ENCODE measurements around the gene CETN3. TPM values are rescaled to one million over a fixed set of nuclear protein-coding genes. Genes with fewer than 3 reads are reported as not detected.
A peak's percentile ranks its signal among the peaks of the same experiment; 100 is the strongest.

The CETN3 gene
- total RNA-seq, 1 donor, result 6.9 TPM

GRCh38 chr5:90390928-90391327, 18.6 kb downstream of the CETN3 start:
- H3K27ac ChIP-seq (ENCODE audit: low read depth, low read length), result no peak overlapping the region
- no peaks in the 10 kb centered on the region for H3K27me3 ChIP-seq (ENCODE audit: insufficient read depth, low read length)
- no peaks in the 10 kb centered on the region for H3K9me3 ChIP-seq (ENCODE audit: low read depth, low read length)
- H3K79me2 ChIP-seq (ENCODE audit: insufficient read depth, low read length), result no peaks in the 10 kb centered on the region
- no peak for DNase-seq (ENCODE audit: insufficient read length, low spot score, missing footprints)
- H3K36me3 ChIP-seq (ENCODE audit: insufficient read depth, low read length), result no peaks in the 10 kb centered on the region
- no peak for TF ChIP-seq CTCF (IDR thresholded peaks at IDR 0.05; ENCODE audit: extremely low read depth, low read depth, low read length)
- no peaks in the 10 kb centered on the region for H4K20me1 ChIP-seq (ENCODE audit: insufficient read depth, low read length)
- H3K4me2 ChIP-seq (ENCODE audit: insufficient read depth, low read length), result no peak overlapping the region
- H3K4me1 ChIP-seq (ENCODE audit: insufficient read depth, low read length), result no peaks in the 10 kb centered on the region
- H3K4me3 ChIP-seq (ENCODE audit: insufficient read depth, low read length), result no peak overlapping the region
- H2AFZ ChIP-seq (ENCODE audit: low read length), result no peak overlapping the region

DNA sequence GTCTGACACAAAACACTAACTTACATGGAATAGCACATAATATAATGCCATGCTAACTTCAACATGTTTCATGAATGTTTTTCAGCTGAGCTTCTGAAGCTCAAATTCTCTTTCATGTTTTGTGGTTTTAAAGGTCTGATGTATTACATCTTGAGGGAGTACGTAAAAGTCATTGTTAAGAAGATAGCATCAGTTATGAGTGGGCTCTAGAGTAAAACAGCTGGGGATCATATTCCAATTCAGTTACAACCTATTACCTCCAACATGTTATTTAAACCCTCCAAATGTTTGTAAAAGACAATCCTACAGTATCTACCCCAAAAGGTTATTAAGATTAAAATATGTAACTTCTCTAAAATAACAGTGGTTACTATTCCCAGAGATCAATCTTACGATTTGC, 19.2 kb downstream of the CETN3 start:
- no peak overlapping the region for H2AFZ ChIP-seq (ENCODE audit: low read length)
- TF ChIP-seq CTCF (IDR thresholded peaks at IDR 0.05; ENCODE audit: extremely low read depth, low read depth, low read length), result no peak
- no peaks in the 10 kb centered on the region for H3K4me1 ChIP-seq (ENCODE audit: insufficient read depth, low read length)
- no peaks in the 10 kb centered on the region for H3K27me3 ChIP-seq (ENCODE audit: insufficient read depth, low read length)
- no peaks in the 10 kb centered on the region for H3K79me2 ChIP-seq (ENCODE audit: insufficient read depth, low read length)
- no peak overlapping the region for H3K4me2 ChIP-seq (ENCODE audit: insufficient read depth, low read length)
- no peak for DNase-seq (ENCODE audit: insufficient read length, low spot score, missing footprints)
- H3K36me3 ChIP-seq (ENCODE audit: insufficient read depth, low read length), result no peaks in the 10 kb centered on the region
- no peaks in the 10 kb centered on the region for H3K9me3 ChIP-seq (ENCODE audit: low read depth, low read length)
- H3K27ac ChIP-seq (ENCODE audit: low read depth, low read length), result no peak overlapping the region
- H4K20me1 ChIP-seq (ENCODE audit: insufficient read depth, low read length), result no peaks in the 10 kb centered on the region
- no peak overlapping the region for H3K4me3 ChIP-seq (ENCODE audit: insufficient read depth, low read length)

DNA sequence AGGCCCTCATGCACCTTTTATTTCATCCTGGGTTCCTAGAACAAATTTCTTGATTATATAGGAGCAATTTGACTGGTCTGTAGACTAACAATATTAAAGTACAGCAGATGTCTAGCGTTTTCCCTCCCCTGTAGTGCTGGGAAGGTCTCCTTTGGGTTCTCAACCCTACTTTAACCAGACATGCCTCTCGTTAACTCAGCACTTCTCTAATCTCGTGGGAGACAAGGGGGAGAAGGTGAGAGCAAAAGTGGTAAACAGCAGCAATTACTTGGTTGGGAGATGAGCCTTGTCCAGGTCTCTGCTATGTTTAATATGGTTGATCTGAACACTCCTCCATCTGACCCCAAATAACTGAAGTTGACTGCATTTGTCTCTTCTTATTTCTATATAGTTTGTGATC, 22.0 kb downstream of the CETN3 start:
- DNase-seq (ENCODE audit: insufficient read length, low spot score, missing footprints), result no peak
- Histone ChIP-seq H3K79me2 (ENCODE audit: insufficient read depth, low read length) (no peaks in the 10 kb centered on the region), H3K4me1 (ENCODE audit: insufficient read depth, low read length) (no peaks in the 10 kb centered on the region), H4K20me1 (ENCODE audit: insufficient read depth, low read length) (no peaks in the 10 kb centered on the region), H3K36me3 (ENCODE audit: insufficient read depth, low read length) (no peaks in the 10 kb centered on the region), H3K27me3 (ENCODE audit: insufficient read depth, low read length) (no peaks in the 10 kb centered on the region), H3K27ac (ENCODE audit: low read depth, low read length) (no peak overlapping the region), H3K4me2 (ENCODE audit: insufficient read depth, low read length) (no peak overlapping the region), H3K9me3 (ENCODE audit: low read depth, low read length) (no peaks in the 10 kb centered on the region), H3K4me3 (ENCODE audit: insufficient read depth, low read length) (no peak overlapping the region), H2AFZ (ENCODE audit: low read length) (no peak overlapping the region)
- TF ChIP-seq CTCF (IDR thresholded peaks at IDR 0.05; ENCODE audit: extremely low read depth, low read depth, low read length), result no peak

GRCh38 chr5:90386099-90386710, 23.4 kb downstream of the CETN3 start:
- Histone ChIP-seq H3K4me2 (ENCODE audit: insufficient read depth, low read length) (no peak overlapping the region), H3K36me3 (ENCODE audit: insufficient read depth, low read length) (no peaks in the 10 kb centered on the region), H4K20me1 (ENCODE audit: insufficient read depth, low read length) (no peaks in the 10 kb centered on the region), H3K27me3 (ENCODE audit: insufficient read depth, low read length) (no peaks in the 10 kb centered on the region), H2AFZ (ENCODE audit: low read length) (no peak overlapping the region), H3K27ac (ENCODE audit: low read depth, low read length) (no peak overlapping the region), H3K9me3 (ENCODE audit: low read depth, low read length) (no peaks in the 10 kb centered on the region), H3K79me2 (ENCODE audit: insufficient read depth, low read length) (no peaks in the 10 kb centered on the region), H3K4me3 (ENCODE audit: insufficient read depth, low read length) (no peak overlapping the region), H3K4me1 (ENCODE audit: insufficient read depth, low read length) (no peaks in the 10 kb centered on the region)
- TF ChIP-seq CTCF (IDR thresholded peaks at IDR 0.05; ENCODE audit: extremely low read depth, low read depth, low read length), result peak; percentile 58
- no peak for DNase-seq (ENCODE audit: insufficient read length, low spot score, missing footprints)
